Liver (tissue), 3 donors: ENCODE data around the gene NT5C1A.

Experiments used
- GABPA ChIP-seq, 2 donors: IDR thresholded peaks in 1 of 2; conservative IDR thresholded peaks in 1 of 2; 2 replicates each; pipeline ENCODE4 v1.6.1; 2016; ENCODE audit warnings: antibody characterized with exemption in 2 of 2, mild to moderate bottlenecking in 1 of 2, moderate library complexity in 1 of 2
- NR2F2 ChIP-seq: IDR thresholded peaks from 2 replicates; pipeline ENCODE4 v1.6.1; 2016; ENCODE audit warnings: antibody characterized with exemption
- RXRA ChIP-seq, 2 donors: IDR thresholded peaks; 2 replicates each; pipeline ENCODE4 v1.6.1; 2017 to 2018; ENCODE audit warnings: antibody characterized with exemption in 2 of 2, mild to moderate bottlenecking in 1 of 2
- SP1 ChIP-seq: IDR thresholded peaks from 2 replicates; pipeline ENCODE4 v1.6.1; 2018; ENCODE audit warnings: antibody characterized with exemption, mild to moderate bottlenecking
- TAF1 ChIP-seq: conservative IDR thresholded peaks from 2 replicates; pipeline ENCODE4 v1.6.1; 2016; ENCODE audit warnings: antibody characterized with exemption, mild to moderate bottlenecking
- TF ChIP-seq, protein P1 (sequence below): fragments of 150-350 bp; IDR thresholded peaks from 2 replicates; pipeline ENCODE4 v1.5.1; 2017; ENCODE audit warnings: improper control_type of control experiment, low read depth, low read length; ENCODE audit not compliant: missing input control
- TF ChIP-seq, protein P2 (sequence below): IDR thresholded peaks from 2 replicates; pipeline ENCODE4 v1.6.1; 2016; ENCODE audit warnings: antibody characterized with exemption, mild to moderate bottlenecking
- TF ChIP-seq, protein P3 (sequence below): IDR thresholded peaks from 2 replicates; pipeline ENCODE4 v1.6.1; 2016; ENCODE audit warnings: antibody characterized with exemption
- TF ChIP-seq, protein P4 (sequence below): IDR thresholded peaks from 2 replicates; pipeline ENCODE4 v1.6.1; 2016; ENCODE audit warnings: antibody characterized with exemption
- donor health status: healthy.
- donor health status: healthy.

DNA sequence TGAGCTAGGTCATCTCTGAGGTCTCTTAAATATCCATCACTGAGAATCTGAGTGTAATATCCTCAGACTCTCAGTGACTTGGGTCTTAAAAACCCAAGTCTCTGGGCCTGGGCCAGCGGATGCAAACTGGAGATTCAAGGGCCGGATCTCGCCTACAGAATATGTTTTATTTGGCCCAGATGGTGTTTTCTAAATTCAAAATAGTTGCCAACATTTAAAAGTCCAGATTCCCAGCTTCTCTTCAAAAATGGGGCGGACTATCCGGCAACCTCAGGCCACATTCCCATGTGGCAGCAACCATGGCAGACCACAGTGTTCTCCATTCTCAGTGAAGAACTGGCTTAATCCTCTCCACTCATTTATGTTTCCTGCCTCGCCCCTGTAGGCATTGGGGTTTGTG is 19.8 kb downstream of the NT5C1A start:
- TF ChIP-seq TAF1 (no peak), GABPA (IDR thresholded peaks at IDR 0.05 in 1 of 2, conservative IDR thresholded peaks at IDR 0.05 in 1 of 2) (no peak), NR2F2 (no peak), RXRA (IDR thresholded peaks at IDR 0.05) (no peak), SP1 (no peak)
- TF ChIP-seq, protein P1, sequence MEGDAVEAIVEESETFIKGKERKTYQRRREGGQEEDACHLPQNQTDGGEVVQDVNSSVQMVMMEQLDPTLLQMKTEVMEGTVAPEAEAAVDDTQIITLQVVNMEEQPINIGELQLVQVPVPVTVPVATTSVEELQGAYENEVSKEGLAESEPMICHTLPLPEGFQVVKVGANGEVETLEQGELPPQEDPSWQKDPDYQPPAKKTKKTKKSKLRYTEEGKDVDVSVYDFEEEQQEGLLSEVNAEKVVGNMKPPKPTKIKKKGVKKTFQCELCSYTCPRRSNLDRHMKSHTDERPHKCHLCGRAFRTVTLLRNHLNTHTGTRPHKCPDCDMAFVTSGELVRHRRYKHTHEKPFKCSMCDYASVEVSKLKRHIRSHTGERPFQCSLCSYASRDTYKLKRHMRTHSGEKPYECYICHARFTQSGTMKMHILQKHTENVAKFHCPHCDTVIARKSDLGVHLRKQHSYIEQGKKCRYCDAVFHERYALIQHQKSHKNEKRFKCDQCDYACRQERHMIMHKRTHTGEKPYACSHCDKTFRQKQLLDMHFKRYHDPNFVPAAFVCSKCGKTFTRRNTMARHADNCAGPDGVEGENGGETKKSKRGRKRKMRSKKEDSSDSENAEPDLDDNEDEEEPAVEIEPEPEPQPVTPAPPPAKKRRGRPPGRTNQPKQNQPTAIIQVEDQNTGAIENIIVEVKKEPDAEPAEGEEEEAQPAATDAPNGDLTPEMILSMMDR, result no peak
- TF ChIP-seq, protein P2, sequence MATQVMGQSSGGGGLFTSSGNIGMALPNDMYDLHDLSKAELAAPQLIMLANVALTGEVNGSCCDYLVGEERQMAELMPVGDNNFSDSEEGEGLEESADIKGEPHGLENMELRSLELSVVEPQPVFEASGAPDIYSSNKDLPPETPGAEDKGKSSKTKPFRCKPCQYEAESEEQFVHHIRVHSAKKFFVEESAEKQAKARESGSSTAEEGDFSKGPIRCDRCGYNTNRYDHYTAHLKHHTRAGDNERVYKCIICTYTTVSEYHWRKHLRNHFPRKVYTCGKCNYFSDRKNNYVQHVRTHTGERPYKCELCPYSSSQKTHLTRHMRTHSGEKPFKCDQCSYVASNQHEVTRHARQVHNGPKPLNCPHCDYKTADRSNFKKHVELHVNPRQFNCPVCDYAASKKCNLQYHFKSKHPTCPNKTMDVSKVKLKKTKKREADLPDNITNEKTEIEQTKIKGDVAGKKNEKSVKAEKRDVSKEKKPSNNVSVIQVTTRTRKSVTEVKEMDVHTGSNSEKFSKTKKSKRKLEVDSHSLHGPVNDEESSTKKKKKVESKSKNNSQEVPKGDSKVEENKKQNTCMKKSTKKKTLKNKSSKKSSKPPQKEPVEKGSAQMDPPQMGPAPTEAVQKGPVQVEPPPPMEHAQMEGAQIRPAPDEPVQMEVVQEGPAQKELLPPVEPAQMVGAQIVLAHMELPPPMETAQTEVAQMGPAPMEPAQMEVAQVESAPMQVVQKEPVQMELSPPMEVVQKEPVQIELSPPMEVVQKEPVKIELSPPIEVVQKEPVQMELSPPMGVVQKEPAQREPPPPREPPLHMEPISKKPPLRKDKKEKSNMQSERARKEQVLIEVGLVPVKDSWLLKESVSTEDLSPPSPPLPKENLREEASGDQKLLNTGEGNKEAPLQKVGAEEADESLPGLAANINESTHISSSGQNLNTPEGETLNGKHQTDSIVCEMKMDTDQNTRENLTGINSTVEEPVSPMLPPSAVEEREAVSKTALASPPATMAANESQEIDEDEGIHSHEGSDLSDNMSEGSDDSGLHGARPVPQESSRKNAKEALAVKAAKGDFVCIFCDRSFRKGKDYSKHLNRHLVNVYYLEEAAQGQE, result no peak
- TF ChIP-seq, protein P3, sequence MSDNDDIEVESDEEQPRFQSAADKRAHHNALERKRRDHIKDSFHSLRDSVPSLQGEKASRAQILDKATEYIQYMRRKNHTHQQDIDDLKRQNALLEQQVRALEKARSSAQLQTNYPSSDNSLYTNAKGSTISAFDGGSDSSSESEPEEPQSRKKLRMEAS, result no peak
- TF ChIP-seq, protein P4, sequence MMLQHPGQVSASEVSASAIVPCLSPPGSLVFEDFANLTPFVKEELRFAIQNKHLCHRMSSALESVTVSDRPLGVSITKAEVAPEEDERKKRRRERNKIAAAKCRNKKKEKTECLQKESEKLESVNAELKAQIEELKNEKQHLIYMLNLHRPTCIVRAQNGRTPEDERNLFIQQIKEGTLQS, result no peak
